HG02642 (cell line): Measurements from ENCODE around the gene ZNF502.
"Not testable (repeated sequence)": the region's sequence is repeated elsewhere in the genome, so short reads cannot be mapped to it uniquely, and the experiment has no call there.

Source experiments
- ATAC-seq: cut with Tn5 transposase; IDR thresholded peaks from one replicate; pipeline ENCODE4 v1.9.1; 2021; ENCODE audit warnings: mild to moderate bottlenecking; ENCODE audit not compliant: unreplicated experiment, poor library complexity

Gene ZNF502

GRCh38 chr3:44712455-44713075 is at the start of gene ZNF502:
TSS of gene ZNF502 (plus strand) at chr3:44712660. CDS start at chr3:44720262, 7,602 bp downstream.
- no peak for ATAC-seq

GRCh38 chr3:44665173-44665572 is 47.3 kb upstream of the ZNF502 start:
- no peak for ATAC-seq

DNA sequence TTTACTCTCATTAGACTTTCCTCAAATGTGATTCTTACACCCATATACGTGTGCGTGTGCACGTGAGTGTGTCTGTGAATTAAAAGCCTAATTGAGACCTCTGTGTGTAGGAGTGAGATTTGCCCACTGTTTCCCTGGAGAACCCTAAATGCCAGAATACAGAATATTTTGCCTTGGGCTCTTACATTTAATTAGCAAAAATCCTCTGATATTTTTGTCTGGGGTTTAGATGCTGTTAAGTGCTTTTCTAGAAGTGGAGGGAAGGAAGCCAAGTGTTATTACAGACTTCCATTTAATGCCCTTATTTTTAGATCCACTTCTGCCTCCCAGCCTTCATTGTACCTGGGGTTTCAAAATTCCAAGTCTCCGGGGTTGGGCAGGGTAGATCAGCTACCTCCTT is 46.1 kb upstream of the ZNF502 start:
- no peak for ATAC-seq

GRCh38 chr3:44669760-44670159 is 42.7 kb upstream of the ZNF502 start:
- no peak for ATAC-seq

DNA sequence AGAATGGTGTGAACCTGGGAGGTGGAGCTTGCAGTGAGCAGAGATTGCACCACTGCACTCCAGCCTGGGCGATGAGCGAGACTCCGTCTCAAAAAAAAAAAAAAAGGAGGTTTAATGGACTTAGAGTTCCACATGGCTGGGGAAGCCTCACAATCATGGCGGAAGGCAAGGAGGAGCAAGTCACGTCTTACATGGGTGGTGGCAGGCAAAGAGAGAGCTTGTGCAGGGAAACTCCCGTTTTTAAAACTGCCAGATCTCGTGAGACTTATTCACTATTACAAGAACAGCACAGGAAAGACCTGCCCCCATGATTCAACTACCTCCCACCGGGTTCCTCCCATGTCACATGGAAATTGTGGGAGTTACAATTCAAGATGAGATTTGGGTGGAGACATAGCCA is 39.0 kb upstream of the ZNF502 start:
- ATAC-seq: not testable (repeated sequence)

- ATAC-seq: no peak
These were observed 38.2 kb upstream of the ZNF502 start for GRCh38 chr3:44674211-44674610.

DNA sequence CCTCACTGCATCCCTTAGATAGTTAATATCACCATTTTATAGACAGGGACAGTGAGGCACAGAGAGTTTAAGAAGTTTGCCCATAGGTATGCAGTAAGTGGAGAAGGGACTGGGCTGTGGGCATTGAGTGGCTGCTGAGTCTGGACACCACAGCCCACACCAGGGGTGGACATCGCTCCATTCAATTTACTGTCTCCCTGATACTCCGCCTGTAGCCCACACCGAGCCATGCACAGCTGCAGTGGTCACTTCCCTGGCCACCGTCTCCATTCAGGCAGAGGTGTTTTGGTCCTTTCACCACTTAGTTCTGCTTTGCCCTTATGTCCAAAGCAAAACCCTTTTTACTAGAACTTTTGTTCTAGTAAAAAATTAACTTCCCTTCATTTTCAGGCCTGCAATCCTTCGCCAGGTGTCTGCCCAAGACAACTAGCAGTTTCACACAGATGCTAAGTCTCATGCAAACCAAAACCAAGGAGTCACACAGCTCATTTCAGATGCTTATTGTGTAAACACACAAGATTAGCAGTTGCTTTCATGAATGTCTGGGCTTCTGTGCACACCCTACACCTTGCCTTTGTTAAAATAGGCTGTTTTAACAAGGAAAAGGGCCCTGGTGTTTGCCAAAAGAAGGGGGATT is 33.9 kb upstream of the ZNF502 start:
- ATAC-seq: no peak

DNA sequence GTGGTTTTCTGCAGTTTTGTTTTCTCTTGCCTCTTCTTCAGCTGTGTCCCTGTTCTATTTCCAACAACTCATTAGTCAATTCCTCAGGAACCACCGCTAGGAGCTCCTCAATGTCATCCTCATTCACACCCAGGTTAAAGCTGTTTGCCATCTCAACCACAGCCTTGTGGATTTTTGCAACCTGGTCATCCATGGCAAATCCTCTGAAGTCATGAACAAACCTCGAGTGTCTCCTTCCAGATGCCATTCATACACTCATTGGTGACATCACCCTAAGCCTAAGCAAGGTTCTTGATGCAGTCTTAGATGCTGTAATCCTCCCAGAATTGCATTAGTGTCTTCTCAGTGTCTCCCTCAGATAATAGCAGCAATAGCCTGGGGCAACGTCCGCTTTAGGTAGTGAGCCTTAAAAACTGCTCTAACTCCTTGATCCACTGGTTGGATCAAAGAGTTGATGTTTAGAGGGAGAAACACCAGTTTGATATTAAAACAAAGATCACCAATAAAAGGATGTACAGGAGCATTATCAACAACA is 31.5 kb upstream of the ZNF502 start:
- ATAC-seq: no peak

DNA sequence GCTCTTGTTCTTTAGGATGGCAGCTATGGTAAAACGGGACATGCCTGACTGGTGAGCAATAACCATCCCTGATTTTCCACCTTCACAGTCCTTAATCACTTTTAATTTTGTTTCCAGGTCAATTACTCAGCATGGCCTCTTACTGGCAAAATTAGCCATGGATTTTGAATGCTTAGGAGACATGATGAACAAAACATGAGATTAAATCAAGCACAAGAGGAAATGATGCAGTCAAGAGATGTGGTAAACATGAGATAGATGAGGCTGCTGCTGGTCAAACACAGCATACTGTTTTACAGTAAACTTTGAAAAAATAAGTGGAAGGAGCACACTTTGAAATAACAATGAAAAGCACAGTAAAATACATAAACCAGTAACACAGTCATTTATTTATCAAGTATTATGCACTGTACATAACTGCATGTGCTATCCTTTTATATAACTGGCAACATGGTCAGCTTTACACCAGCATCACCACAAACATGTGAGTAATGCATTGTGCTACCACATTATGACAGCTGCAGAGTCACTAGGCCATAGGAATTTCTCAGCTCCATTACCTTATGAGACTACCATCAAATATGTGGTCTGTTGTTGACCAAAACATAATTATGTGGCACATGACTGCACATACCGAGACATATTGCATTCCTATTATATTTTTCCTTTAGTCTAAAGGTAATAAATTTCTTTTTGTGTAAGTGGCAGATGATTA is 30.1 kb upstream of the ZNF502 start:
- ATAC-seq: no peak

DNA sequence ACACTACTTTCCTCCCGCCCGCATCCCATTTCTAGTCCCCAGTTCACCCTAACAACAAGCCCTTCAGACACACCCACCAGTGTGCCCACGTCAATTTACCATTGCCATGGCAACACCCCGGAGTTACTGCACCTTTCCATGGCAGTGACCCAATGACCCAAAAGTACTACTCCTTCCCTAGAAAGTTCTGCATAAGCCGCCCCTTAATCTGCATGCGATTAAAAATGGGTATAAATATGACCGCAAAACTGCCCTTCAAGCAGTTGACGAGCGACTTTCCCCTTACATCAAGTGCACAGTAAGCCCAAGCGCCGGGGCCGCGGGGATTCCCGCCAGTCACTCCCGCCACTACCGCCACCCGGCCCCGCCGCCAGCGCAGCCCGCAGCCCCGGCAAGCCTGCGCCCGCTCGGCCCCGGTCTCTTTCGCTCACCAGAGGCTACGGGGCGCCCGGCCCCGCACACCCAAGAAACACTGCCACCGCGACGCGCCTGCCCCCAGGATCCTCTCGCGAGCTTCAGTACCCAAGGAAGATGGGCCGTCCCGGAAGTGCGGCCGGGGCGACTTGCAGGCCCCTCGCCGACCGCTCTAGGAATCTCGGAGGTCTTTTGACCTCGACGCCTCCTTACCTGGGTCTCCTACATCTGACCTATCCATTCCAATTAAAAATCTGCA is 27.2 kb upstream of the ZNF502 start:
- peak; percentile 98 for ATAC-seq

GRCh38 chr3:44687898-44688297 is 24.6 kb upstream of the ZNF502 start:
- ATAC-seq: no peak

- no peak for ATAC-seq
These were observed 9.0 kb downstream of the ZNF502 start for GRCh38 chr3:44721231-44722102.

DNA sequence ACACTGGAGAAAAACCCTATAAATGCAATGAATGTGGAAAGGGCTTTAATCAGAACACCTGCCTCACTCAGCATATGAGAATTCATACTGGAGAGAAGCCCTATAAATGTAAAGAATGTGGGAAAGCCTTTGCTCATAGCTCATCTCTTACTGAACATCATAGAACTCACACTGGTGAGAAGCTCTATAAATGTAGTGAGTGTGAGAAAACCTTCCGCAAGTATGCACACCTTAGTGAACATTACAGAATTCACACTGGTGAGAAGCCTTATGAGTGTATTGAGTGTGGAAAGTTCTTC is 9.6 kb downstream of the ZNF502 start:
- ATAC-seq: no peak

- ATAC-seq: peak; percentile 91
These were observed 17.0 kb downstream of the ZNF502 start, which contains the start of gene ZNF501 for GRCh38 chr3:44729384-44729910. TSS of gene ZNF501 (plus strand) at chr3:44729635. CDS start at chr3:44734422, 4,787 bp downstream.

DNA sequence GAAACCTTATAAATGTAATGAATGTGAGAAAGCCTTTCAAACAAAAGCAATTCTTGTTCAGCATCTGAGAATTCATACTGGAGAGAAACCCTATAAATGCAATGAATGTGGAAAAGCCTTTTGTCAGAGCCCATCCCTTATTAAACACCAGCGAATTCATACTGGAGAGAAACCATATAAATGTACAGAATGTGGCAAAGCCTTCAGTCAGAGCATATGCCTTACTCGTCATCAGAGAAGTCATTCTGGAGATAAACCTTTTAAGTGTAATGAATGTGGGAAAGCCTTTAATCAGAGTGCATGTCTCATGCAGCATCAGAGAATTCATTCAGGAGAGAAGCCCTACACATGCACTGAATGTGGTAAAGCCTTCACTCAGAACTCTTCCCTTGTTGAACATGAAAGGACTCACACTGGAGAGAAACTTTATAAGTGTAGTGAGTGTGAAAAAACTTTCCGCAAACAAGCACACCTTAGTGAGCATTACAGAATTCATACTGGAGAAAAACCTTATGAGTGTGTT is 22.2 kb downstream of the ZNF502 start:
- ATAC-seq: no peak

DNA sequence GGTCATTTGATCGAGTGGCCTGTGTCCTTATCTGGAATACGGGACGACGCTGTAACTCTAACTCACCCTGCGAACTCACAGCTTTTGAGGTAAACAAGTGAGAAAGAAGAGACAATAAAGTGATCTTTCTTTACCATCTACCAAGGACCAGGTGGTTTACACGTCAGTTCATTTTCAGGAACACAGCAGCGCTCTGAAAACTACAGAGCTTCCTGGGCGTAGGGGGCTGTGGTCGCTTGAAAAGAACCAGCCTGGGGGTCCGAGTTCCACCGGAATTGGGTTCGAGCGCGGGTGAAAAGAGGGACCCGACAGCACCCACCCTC is 48.6 kb downstream of the ZNF502 start:
- no peak for ATAC-seq

- ATAC-seq: peak; percentile 92
These were observed 49.1 kb downstream of the ZNF502 start, which contains the start of the genes KIAA1143 and KIF15 for GRCh38 chr3:44761424-44762169. TSS of gene KIAA1143 (minus strand) at chr3:44761619. CDS start at chr3:44761602, 17 bp downstream. TSS of gene KIF15 (plus strand) at chr3:44761794. CDS start at chr3:44761866, 72 bp downstream.

- no peak for ATAC-seq
These were observed 49.8 kb downstream of the ZNF502 start for GRCh38 chr3:44762170-44762677.
